Suprapubic skin (tissue), 4 donors: ENCODE measurements around the gene FAM222A.

Source experiments
- EP300 ChIP-seq: sonication (generic); formaldehyde crosslinking; IDR thresholded peaks from one replicate; pipeline ENCODE4 v1.6.1; 2017; ENCODE audit warnings: antibody characterized with exemption
- POLR2A ChIP-seq, 2 donors: fragments of 450-650 bp; IDR thresholded peaks; one replicate each; pipeline ENCODE4 v1.6.1; 2017; ENCODE audit warnings: antibody characterized with exemption in 2 of 2, mild to moderate bottlenecking in 2 of 2, moderate library complexity in 2 of 2
- POLR2AphosphoS5 ChIP-seq, 3 donors: sonication (generic); formaldehyde crosslinking; IDR thresholded peaks; one replicate each; pipeline ENCODE4 v1.6.1; 2017; ENCODE audit warnings: antibody characterized with exemption in 3 of 3
- TF ChIP-seq, protein P1 (sequence below), 2 donors: fragments of 200-600 bp in 1 of 2; fragments of 450-650 bp in 1 of 2; sonication (generic) in 1 of 2; IDR thresholded peaks; one replicate each; pipeline ENCODE4 v1.5.1; 2016 to 2019; ENCODE audit warnings: antibody characterized with exemption in 2 of 2, mild to moderate bottlenecking in 1 of 2, moderate library complexity in 1 of 2

GRCh38 chr12:109723311-109723881 lies 9.8 kb downstream of the FAM222A start:
- TF ChIP-seq, protein P1, sequence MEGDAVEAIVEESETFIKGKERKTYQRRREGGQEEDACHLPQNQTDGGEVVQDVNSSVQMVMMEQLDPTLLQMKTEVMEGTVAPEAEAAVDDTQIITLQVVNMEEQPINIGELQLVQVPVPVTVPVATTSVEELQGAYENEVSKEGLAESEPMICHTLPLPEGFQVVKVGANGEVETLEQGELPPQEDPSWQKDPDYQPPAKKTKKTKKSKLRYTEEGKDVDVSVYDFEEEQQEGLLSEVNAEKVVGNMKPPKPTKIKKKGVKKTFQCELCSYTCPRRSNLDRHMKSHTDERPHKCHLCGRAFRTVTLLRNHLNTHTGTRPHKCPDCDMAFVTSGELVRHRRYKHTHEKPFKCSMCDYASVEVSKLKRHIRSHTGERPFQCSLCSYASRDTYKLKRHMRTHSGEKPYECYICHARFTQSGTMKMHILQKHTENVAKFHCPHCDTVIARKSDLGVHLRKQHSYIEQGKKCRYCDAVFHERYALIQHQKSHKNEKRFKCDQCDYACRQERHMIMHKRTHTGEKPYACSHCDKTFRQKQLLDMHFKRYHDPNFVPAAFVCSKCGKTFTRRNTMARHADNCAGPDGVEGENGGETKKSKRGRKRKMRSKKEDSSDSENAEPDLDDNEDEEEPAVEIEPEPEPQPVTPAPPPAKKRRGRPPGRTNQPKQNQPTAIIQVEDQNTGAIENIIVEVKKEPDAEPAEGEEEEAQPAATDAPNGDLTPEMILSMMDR (IDR thresholded peaks at IDR 0.05) = no peak
- TF ChIP-seq POLR2AphosphoS5 (IDR thresholded peaks at IDR 0.05) (no peak), POLR2A (IDR thresholded peaks at IDR 0.05) (no peak), EP300 (no peak)
